ENCODE data around the gene MORN1. TPM values are rescaled to one million over a fixed set of nuclear protein-coding genes. Genes with fewer than 3 reads are reported as not detected.
"Not testable (repeated sequence)": the region's sequence is repeated elsewhere in the genome, so short reads cannot be mapped to it uniquely, and the experiment has no call there.

The MORN1 gene
- total RNA-seq, 4 donors from 2014 or later = 5.7 to 13.4 (median 8.5) TPM

- no peaks in the 10 kb centered on the region for H3K36me3 ChIP-seq
- TF ChIP-seq EP300 (IDR thresholded peaks at IDR 0.05) (no peak), CTCF (IDR thresholded peaks at IDR 0.05) (no peak), POLR2A (IDR thresholded peaks at IDR 0.05) (no peak), POLR2AphosphoS5 (IDR thresholded peaks at IDR 0.05) (no peak)
- DNase-seq (ENCODE audit: low spot score in 2 of 2) = no peak
- H3K9me3 ChIP-seq = no peaks in the 10 kb centered on the region
- H3K4me3 ChIP-seq = no peak overlapping the region
- H3K27me3 ChIP-seq = no peaks in the 10 kb centered on the region
- H3K27ac ChIP-seq = no peak overlapping the region
- 96% methylated on average over 5 of the region's 23 CpGs for WGBS
- H3K4me1 ChIP-seq = peaks cover 11% of the 10 kb centered on the region
Observed at GRCh38 chr1:2337081-2337480, 54.3 kb downstream of the MORN1 start.

GRCh38 chr1:2336499-2336898 is 54.9 kb downstream of the MORN1 start:
- Histone ChIP-seq H3K4me1 (peaks cover 11% of the 10 kb centered on the region), H3K27ac (no peak overlapping the region), H3K4me3 (no peak overlapping the region), H3K27me3 (no peaks in the 10 kb centered on the region), H3K9me3 (no peaks in the 10 kb centered on the region), H3K36me3 (no peaks in the 10 kb centered on the region)
- no peak for DNase-seq (ENCODE audit: low spot score in 2 of 2)
- TF ChIP-seq EP300 (IDR thresholded peaks at IDR 0.05) (no peak), CTCF (IDR thresholded peaks at IDR 0.05) (no peak), POLR2AphosphoS5 (IDR thresholded peaks at IDR 0.05) (no peak), POLR2A (IDR thresholded peaks at IDR 0.05) (no peak)
- WGBS = 73% methylated on average over 6 of the region's 11 CpGs

- Histone ChIP-seq H3K27me3 (no peaks in the 10 kb centered on the region), H3K36me3 (no peaks in the 10 kb centered on the region), H3K9me3 (no peaks in the 10 kb centered on the region), H3K27ac (no peak overlapping the region), H3K4me1 (peaks cover 16% of the 10 kb centered on the region), H3K4me3 (no peak overlapping the region)
- DNase-seq (ENCODE audit: low spot score in 2 of 2) = no peak
- WGBS = 53% methylated on average over 6 of the region's 36 CpGs
- no peak for TF ChIP-seq EP300 (IDR thresholded peaks at IDR 0.05)
- no peak for TF ChIP-seq POLR2A (IDR thresholded peaks at IDR 0.05)
- TF ChIP-seq POLR2AphosphoS5 (IDR thresholded peaks at IDR 0.05) = no peak
- no peak for TF ChIP-seq CTCF (IDR thresholded peaks at IDR 0.05)
Observed at GRCh38 chr1:2335721-2336455, 55.5 kb downstream of the MORN1 start.

- Histone ChIP-seq H3K4me1 (peaks cover 25% of the 10 kb centered on the region), H3K27me3 (no peaks in the 10 kb centered on the region), H3K36me3 (no peaks in the 10 kb centered on the region), H3K4me3 (no peak overlapping the region), H3K27ac (no peak overlapping the region), H3K9me3 (no peaks in the 10 kb centered on the region)
- DNase-seq (ENCODE audit: low spot score in 2 of 2) = no peak
- no peak for TF ChIP-seq POLR2A (IDR thresholded peaks at IDR 0.05)
- no peak for TF ChIP-seq POLR2AphosphoS5 (IDR thresholded peaks at IDR 0.05)
- no peak for TF ChIP-seq EP300 (IDR thresholded peaks at IDR 0.05)
- TF ChIP-seq CTCF (IDR thresholded peaks at IDR 0.05) = no peak
- WGBS = 64% methylated on average over 28 of the region's 33 CpGs
Observed at GRCh38 chr1:2334883-2335534, 56.3 kb downstream of the MORN1 start.

- Histone ChIP-seq H3K4me1 (peaks cover 28% of the 10 kb centered on the region), H3K27ac (no peak overlapping the region), H3K27me3 (no peaks in the 10 kb centered on the region), H3K36me3 (no peaks in the 10 kb centered on the region), H3K9me3 (no peaks in the 10 kb centered on the region), H3K4me3 (no peak overlapping the region)
- no peak for DNase-seq (ENCODE audit: low spot score in 2 of 2)
- TF ChIP-seq CTCF (IDR thresholded peaks at IDR 0.05) = no peak
- no peak for TF ChIP-seq POLR2A (IDR thresholded peaks at IDR 0.05)
- TF ChIP-seq EP300 (IDR thresholded peaks at IDR 0.05) = no peak
- TF ChIP-seq POLR2AphosphoS5 (IDR thresholded peaks at IDR 0.05) = no peak
- 67% methylated on average over 11 of the region's 21 CpGs for WGBS
Observed at GRCh38 chr1:2334366-2334765, 57.0 kb downstream of the MORN1 start.

- peak overlapping the region; percentile 78 for H3K27ac ChIP-seq
- peaks cover 28% of the 10 kb centered on the region for H3K4me1 ChIP-seq
- not testable (repeated sequence) for H3K9me3 ChIP-seq; H3K4me3 ChIP-seq; DNase-seq (ENCODE audit: low spot score in 2 of 2); H3K36me3 ChIP-seq; H3K27me3 ChIP-seq
- 73% methylated on average over 33 of the region's 33 CpGs for WGBS
Observed at GRCh38 chr1:2331580-2331979, 59.8 kb downstream of the MORN1 start.
